ENCODE results near the gene CEBPE.
"Not testable (repeated sequence)": the region's sequence is repeated elsewhere in the genome, so short reads cannot be mapped to it uniquely, and the experiment has no call there.

Gene CEBPE

DNA sequence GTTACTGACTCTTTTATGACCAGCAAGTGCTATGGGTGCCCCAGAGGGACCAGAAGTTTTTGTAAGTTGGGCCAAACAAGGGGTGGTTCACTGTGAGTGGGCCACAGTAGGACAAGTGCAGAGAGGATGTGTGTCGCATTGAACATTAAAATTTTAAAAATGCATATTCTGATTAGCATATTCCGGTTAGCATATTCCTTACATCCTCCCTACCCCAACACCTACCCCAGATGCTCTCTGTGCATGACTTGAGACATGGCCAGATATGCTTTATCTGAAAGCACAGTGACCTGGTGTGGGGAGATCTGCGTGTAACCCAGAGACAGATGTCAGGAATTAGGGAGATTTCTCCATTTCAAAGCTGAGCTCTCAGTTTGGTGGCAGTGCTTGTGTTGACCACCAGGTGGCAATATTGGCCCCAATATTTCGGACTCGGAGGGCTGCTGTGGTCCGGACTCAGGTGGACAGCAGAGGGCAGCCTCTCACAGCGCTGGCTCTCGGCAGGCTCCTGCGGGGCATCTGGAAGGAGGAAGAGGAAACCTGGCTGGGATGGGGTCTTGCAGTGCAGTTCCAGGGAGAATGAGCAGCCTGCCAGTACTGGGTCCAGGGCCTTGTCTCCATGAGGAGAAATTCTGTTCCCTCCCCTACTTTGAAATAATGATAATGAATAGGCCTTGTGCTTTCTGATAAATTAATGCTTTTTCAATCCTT is 1.6 kb upstream of the CEBPE start:
- DNase-seq, result peak; percentile 85

- DNase-seq, result no peak
Observed at GRCh38 chr14:23119363-23120327, 590 bp upstream of the CEBPE start.

DNA sequence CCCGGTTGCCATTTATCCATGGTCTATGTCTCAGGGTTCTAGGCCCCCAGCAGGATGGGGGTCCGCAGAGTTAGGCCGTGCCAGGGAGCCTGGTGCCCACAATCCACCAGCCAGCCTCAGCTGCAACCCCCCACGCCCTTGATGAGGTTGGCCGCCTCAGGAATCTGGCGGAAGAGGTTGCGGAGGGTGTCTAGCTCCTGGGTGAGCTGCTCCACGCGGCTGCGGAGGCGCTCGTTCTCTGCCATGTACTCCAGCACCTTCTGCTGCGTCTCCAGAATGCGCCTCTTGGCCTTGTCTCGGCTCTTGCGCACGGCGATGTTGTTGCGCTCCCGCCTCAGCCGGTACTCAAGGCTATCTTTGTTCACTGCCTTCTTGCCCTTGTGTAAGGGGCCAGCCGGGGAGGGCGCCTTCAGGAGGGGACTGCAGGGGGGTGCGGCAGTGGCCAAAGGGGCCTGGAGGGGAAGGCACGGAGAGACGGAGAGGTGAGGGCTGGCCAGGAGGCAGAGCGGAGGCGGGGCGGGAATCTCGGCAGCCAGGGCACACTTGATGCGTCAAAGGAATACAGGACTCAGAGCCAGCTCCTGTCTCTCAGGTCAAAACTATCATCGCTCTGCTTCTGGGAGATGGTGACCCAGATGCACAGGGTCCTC is 1.6 kb downstream of the CEBPE start:
- no peak for DNase-seq

DNA sequence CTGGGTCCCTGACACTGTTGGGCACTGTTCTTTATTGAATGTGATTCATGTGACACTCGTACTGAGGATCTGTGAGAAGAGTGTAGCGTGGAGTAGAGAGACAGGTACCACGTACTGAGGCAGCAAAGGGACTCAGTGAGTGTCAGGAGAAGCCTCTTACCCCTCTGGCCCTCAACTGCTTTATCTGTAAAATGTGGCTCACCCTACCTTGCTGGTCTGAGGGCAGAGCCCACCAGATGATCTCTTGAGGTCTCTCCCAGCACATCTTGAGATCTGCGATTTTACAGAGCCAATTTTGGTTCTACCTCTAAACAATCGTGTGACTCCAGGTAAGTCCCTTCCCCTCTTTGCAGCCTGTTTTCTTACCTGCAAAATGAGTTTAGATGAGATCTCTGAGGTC is 3.1 kb downstream of the CEBPE start:
- DNase-seq, result no peak

DNA sequence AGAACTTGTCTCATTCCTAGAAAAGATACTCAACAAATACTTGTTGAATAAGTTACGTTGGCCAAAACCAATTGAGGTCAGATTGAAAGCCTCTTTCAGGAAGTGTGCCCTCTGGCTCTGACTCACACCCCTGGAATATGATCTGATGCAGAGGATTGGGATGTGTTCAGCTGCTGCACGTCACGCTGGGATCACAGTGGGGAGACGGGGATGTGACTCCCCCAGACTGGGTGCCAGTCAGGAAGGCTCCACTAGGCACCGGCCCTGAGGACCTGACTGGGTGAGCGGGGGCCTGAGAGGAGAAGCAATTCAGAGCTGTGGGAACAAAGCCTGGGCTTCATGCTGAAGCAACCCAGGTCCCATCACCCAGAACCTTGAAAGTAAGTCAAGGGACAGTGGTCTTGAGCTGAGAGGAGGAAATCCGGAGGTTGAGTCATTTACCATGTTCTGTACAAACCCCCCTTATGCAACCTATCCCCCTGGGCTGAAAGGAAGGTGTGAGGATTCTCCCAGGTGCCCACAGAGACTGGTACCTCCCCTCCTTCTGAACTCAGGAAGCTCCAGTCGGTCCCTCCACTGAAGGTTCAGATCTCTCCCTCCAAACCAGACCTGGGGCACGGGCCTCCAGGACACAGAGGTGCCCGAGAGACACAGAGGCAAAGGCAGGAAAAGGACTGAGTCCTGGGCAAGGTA is 3.9 kb downstream of the CEBPE start:
- no peak for DNase-seq

- DNase-seq, result no peak
Observed at GRCh38 chr14:23114669-23115038, 4.4 kb downstream of the CEBPE start.

DNA sequence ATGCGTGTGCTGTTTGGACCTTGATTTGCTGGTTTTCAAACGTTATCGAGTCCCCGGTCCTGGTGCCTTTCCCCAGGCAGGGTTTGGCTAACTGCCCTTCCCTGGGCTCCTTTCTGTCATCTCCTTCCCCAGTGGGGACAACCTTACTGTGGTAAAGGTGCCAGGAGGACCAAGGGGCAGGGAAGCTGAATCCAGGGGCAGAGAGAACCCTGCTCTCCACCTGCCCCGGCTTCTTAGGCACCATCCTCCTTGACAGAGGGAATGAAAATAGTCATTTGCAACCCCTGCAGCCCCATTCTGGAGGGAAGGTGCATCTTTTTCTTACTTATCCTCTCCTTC is 5.0 kb downstream of the CEBPE start:
- no peak for DNase-seq

- no peak for DNase-seq
Observed at GRCh38 chr14:23113431-23114119, 5.5 kb downstream of the CEBPE start.

DNA sequence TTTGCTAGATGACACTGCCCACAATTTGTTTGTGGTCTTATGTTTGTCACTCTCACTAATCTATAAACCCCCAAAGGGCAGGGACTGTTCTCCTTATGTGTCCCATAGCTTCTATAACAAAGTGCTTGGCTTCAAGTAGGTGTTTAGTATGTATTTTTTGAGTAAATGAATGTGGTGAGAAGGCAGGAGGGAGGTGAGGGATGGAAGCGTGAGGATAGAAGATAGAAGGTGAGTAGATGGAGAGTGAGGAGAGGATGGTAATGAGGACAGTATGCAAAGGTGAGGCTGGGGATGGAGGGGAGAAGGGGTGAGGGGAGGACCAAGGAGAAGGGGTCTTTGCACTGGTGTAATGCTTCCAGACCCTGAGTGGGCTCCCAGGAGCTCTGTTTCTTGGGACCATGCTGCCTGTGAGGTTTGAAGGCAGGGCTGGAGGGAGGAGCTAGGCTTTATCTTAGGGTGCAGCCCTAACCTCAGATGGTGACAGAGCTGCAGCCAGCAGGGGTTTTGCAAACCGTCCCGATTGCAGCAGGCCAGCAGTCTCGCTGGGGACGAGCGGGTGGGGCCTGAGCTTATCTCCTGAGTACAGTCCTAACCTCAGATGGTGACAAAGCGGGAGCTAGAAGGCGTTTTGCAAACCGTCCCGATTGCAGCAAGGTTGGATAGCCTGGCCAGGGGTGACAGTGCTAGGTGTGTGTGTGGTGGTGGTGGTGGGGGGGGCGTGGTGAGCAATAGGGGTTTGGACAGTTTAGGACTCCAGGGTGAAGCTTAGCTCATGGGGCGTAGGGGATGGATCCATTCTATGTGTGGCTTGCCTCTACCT is 6.5 kb downstream of the CEBPE start:
- DNase-seq, result no peak

GRCh38 chr14:23110579-23111365 is 8.3 kb downstream of the CEBPE start:
- DNase-seq, result no peak

DNA sequence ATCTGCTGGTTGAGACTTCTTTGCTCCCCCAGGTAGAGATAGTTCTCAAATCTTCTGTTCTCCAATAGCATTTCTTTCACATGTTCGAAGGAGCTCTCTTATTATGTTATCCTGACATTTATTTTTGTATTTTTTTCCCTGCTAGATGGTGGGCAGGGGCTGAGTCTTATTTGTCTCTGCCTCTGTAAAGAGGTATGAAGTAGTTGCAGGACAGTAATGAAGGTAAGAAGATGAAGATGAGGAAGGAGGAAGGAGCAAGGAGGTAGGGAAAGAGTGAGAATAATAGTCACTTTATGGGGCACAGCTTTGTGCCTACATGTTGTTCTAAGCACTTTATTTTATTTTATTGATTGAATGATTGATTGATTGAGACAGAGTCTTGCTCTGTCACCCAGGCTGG is 9.3 kb downstream of the CEBPE start:
- no peak for DNase-seq

DNA sequence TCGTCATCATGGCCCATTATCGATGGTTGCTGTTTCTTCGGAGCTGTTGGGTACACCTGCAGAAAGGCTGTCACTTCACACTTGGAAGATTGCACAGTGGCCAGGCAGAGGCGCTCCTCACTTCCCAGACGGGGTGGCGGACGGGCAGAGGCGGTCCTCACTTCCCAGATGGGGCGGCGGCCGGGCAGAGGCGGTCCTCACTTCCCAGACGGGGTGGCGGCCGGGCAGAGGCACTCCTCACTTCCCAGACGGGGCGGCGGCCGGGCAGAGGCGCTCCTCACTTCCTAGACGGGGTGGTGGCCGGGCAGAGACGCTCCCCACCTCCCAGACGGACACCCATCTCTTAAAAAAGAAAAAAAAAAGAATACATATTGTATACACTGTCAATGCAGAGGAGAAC is 10.9 kb downstream of the CEBPE start:
- DNase-seq, result not testable (repeated sequence)

DNA sequence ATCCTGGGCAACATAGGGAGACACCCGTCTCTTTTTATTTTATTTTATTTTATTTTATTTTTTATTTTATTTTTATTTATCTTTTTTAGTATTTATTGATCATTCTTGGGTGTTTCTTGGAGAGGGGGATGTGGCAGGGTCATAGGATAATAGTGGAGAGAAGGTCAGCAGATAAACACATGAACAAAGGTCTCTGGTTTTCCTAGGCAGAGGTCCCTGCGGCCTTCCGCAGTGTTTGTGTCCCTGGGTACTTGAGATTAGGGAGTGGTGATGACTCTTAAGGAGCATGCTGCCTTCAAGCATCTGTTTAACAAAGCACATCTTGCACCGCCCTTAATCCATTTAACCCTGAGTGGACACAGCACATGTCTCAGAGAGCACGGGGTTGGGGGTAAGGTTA is 11.4 kb downstream of the CEBPE start:
- DNase-seq, result not testable (repeated sequence)

DNA sequence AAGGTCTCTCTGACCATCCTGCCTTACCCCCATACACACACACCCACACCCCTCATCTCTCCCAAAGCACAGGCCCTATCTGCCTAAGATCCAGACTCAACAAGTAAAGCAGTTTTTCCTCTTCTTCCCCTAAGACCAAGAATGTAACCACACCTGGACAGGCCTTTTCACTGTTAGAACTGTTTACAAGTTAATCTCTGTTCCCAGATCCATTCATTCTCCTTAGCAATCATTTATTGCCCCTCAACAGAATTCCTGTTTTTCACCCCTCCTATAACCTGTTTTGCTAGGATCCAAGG is 12.4 kb downstream of the CEBPE start:
- no peak for DNase-seq

DNA sequence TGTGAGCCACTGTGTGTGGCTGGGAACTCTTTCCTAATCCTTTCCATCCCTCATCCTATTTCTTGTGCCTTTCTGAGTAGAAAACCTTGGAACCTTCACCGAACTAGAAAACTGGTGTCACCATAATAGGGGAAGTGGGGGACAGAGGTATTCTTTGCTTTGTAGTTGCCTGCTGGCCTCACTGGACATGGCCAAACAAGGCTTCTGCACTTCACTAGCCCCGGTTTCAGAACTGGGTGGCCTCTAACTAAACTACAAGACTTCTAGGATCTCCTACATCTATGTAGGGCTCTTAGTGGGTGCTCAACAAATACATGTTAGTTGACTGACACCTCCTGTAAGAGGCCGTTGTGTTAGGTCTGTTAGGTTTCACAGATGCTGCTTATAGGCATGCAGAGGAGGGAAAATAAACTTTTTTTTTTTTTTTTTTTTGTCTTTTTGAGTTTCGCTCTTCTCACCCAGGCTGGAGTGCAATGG is 13.7 kb downstream of the CEBPE start:
- DNase-seq, result no peak

DNA sequence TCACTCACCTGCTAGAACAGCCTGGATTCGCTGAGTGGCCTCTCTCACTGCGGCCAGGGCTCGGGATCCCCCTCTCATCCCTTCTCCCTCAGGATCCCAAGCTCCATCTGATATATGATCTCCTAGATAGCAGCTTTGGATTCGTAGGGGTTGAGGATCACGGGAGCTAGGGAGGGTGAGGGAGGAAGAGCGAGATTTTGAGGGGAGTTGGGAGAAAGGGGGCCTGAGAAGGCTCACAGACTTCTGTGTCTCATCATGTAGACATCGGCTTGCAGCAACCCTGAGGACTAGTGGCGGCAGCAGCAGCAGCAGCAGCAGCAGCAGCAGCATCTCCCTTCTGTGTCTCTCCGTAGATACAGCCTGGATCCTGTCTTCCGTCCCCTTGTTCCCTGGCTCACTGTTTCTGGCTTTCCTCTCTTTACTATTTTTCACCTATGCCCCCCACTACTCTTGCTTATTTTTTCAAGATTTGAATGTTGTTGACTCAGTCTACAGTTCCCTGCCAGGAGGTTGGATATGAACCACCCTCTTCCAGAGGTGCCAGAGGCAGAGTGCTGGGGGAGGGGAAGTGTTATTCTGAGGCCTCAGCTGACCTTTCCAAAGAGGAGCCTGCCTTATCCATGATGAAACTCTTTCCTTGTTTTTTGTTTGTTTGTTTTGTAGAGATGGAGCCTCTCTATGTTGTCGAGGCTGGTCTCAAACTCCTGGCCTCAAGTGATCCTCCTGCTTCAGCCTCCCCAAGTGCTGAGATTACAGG is 14.3 kb downstream of the CEBPE start, which contains the start of gene CIROP:
TSS of gene CIROP (minus strand) at position 399 of the 757 bp plus-strand sequence. CDS start at position 330, 69 bp downstream.
- no peak for DNase-seq

DNA sequence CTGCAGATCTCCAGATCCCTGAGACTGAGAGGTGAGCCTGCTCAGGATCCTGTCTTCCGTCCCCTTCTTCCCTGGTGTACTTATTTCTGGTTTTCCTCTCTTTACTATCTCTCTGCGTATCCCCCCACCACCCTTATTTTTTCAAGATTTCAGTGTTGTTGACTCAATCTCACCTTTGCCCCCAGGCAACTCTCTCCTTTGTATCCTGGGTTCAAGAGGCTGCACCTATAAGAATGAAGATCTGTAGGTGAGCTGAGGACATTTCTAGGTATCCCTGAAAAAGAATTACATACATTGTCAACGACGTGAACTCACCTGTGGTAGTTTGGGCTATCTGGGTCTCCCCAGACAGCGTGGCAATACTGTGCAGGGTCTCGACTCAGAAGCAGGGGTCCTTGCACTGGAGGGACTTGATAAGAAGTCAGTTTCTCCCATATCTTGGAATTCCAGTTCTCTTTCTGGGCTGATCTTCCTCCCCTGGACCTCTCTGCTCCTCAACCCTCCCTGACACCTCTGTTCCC is 14.9 kb downstream of the CEBPE start:
- no peak for DNase-seq

DNA sequence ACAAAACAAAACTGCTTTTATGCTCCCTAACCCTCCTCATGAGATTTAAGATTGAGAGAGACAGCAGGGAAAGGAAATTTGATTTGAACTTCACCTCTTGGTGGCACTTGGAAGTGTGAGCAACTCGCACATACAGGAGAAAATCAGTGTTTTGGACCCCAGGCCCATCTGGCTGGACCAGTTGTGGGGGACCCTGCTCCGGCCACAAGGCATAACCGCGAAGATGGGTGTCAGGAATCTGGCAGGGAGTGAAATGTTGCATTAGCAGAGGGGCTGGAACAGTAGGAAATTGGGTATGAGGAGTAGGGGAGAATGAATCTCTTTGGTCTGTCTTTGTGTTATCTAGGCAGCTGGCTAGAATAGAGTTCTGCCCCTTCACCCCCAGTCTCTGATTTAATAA is 15.5 kb downstream of the CEBPE start:
- no peak for DNase-seq

DNA sequence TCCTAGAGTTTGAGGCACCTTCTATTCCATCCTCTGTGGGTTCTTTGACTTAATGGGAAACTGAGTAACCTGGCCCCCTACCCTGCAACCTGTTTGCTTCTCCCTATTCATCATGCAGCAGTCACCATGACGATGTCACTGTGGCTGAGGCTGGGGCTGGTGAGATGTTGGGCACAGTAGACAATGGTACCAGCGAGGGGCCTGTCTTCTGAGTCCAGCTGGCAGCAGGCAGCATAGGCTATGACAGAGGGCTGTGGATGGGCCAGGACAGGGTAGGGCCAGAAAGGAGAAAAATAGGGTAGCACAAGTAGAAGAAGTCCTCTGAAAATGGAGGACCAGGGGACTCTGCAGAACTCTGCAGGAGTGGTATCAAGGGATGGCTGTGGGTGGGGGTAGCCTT is 16.3 kb downstream of the CEBPE start:
- no peak for DNase-seq
